Upper lobe of left lung (tissue), 6 donors: ENCODE measurements around the gene COL6A3. TPM values are rescaled to one million over a fixed set of nuclear protein-coding genes. Genes with fewer than 3 reads are reported as not detected.

Source experiments
- ATAC-seq, 2 donors: fragments of 200-7000 bp; cut with Tn5 transposase; one replicate each; pipeline ENCODE4 v1.9.1; 2022; ENCODE audit warnings: mild to moderate bottlenecking in 2 of 2, moderate library complexity in 2 of 2; ENCODE audit not compliant: low FRiP score in 2 of 2
- DNase-seq, 2 donors: peaks; one replicate each; pipeline ENCODE4 v3.0.0-alpha.2; 2019 to 2020
- H3K27ac ChIP-seq, 4 donors: fragments of 200-600 bp; sonication (generic); one replicate each; pipeline ENCODE4 v1.5.1; 2016 to 2019
- H3K27me3 ChIP-seq, 4 donors: fragments of 200-600 bp; sonication (generic); one replicate each; pipeline ENCODE4 v1.5.1; 2017 to 2019
- H3K36me3 ChIP-seq, 4 donors: fragments of 200-600 bp; sonication (generic); one replicate each; pipeline ENCODE4 v1.5.1; 2016 to 2019
- H3K4me1 ChIP-seq, 4 donors: fragments of 200-600 bp; sonication (generic); one replicate each; pipeline ENCODE4 v1.5.1; 2018 to 2019
- H3K4me3 ChIP-seq, 4 donors: fragments of 200-600 bp; sonication (generic); one replicate each; pipeline ENCODE4 v1.5.1; 2017 to 2019; ENCODE audit warnings: mild to moderate bottlenecking in 2 of 4, moderate library complexity in 1 of 4
- H3K9me3 ChIP-seq, 4 donors: fragments of 200-600 bp; sonication (generic); one replicate each; pipeline ENCODE4 v1.5.1; 2018 to 2019
- EP300 ChIP-seq, 4 donors: sonication (generic); formaldehyde crosslinking; IDR thresholded peaks; one replicate each; pipeline ENCODE4 v1.5.1; 2017; ENCODE audit warnings: antibody characterized with exemption in 4 of 4, control low read depth in 2 of 4
- POLR2A ChIP-seq, 4 donors: fragments of 450-650 bp; IDR thresholded peaks; one replicate each; pipeline ENCODE4 v1.5.1; 2016 to 2017; ENCODE audit warnings: antibody characterized with exemption in 4 of 4, mild to moderate bottlenecking in 2 of 4
- POLR2AphosphoS5 ChIP-seq, 2 donors: sonication (generic); formaldehyde crosslinking; IDR thresholded peaks; one replicate each; pipeline ENCODE4 v1.5.1; 2017; ENCODE audit warnings: antibody characterized with exemption in 2 of 2
- WGBS, 2 donors: methylation state at CpG; one replicate each; pipeline ENCODE4 v1.1.5; 2017 to 2018; 5-methylcytosine and 5-hydroxymethylcytosine counted together
- total RNA-seq, 6 donors: library from RNA; depleted of rRNA in 4 of 6; stranded (reverse); fragments of >200 nt in 4 of 6; gene quantifications; one replicate each; pipeline versions ENCODE4 v1.1.0 to v1.2.1, GENCODE V29; 2016 to 2021
- TF ChIP-seq, protein P1 (sequence below), 6 experiments: fragments of 450-650 bp in 4 of 6; fragments of 200-600 bp in 2 of 6; sonication (generic) in 2 of 6; IDR thresholded peaks; one replicate each; pipeline ENCODE4 v1.5.1; 2016 to 2019; ENCODE audit warnings: antibody characterized with exemption in 6 of 6
- donor health status: DM: no; HTN: no; CAD: no; lungs with moderate emphysema.
- donor health status: DM: no; HTN: yes; CAD: no; lungs with severe emphysema.

The COL6A3 gene
- total RNA-seq, 6 donors from 2014 or later: 34.4 to 199 (median 71.9) TPM

DNA sequence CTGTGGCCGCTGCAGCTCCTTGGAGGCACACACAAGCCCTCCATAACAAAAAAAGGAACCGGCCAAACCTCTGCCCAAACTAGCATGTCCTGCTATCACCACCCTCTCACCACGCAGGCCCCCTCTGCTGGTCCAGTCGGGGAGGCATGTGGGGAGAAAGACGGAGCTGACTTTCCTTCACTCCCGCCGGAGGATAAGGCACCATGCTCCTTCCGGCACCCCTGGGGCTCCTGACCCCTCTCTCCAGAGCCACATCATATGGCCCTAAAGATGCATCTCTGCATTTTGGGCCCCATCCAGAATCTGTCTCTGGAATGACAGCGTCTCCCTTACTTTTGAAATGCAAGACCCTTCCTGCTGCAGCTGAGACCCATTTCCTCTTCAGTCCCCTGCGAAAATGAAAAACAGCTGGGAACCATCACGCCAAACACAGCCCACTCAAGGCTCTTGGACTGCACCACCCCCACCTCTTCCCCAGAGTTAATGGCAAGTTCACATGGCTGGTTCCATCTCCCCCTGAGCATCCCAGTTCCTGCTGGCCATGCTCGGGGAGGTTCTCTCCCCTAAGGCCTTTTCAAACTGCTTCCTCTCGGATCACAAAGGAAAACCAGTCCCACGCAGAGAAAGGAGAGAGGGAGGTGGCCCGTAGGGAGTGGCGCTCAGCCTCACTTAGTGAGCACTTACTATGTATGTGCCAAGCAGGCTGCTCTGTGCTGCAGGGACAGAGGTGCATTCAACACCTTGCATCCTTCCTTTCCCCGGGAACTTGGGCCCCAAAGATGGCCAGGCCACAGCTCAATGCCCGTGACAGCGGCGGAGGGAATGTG lies 37.9 kb upstream of the COL6A3 start:
- TF ChIP-seq, protein P1, sequence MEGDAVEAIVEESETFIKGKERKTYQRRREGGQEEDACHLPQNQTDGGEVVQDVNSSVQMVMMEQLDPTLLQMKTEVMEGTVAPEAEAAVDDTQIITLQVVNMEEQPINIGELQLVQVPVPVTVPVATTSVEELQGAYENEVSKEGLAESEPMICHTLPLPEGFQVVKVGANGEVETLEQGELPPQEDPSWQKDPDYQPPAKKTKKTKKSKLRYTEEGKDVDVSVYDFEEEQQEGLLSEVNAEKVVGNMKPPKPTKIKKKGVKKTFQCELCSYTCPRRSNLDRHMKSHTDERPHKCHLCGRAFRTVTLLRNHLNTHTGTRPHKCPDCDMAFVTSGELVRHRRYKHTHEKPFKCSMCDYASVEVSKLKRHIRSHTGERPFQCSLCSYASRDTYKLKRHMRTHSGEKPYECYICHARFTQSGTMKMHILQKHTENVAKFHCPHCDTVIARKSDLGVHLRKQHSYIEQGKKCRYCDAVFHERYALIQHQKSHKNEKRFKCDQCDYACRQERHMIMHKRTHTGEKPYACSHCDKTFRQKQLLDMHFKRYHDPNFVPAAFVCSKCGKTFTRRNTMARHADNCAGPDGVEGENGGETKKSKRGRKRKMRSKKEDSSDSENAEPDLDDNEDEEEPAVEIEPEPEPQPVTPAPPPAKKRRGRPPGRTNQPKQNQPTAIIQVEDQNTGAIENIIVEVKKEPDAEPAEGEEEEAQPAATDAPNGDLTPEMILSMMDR (IDR thresholded peaks at IDR 0.05): peak in 2 of 6 experiments; percentile 5 to 9
- TF ChIP-seq EP300 (IDR thresholded peaks at IDR 0.05): no peak
- 66 to 70% methylated on average over 20 of the region's 20 CpGs for WGBS, 2 donors
- ATAC-seq (no peak), DNase-seq (no peak)
- Histone ChIP-seq H3K36me3 (no peaks in the 10 kb centered on the region), H3K27ac (peak overlapping the region in 1 of 4 donors; percentile 25), H3K27me3 (no peaks in the 10 kb centered on the region), H3K9me3 (no peaks in the 10 kb centered on the region), H3K4me3 (no peak overlapping the region), H3K4me1 (peaks cover 19 to 32% (median 20%) of the 10 kb centered on the region in 4 donors)

DNA sequence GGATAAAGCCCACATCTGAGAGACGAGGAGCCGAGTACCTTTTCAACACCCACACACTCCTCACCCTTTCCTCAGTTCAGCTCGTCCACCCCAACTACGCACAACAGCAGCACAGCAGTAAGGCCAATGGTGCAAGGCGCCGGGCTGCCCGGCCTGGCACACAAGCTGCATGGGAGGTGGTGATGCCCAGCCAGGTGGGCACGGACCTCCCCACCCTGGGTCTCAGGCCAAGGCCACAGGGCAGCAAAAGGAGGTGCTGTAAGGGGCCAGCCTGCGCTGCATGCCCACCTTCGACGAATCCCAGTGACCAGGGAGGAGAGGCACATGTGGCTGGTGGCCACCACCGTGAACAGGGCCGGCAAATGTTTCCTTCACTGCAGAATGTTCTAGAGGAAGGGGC lies 36.6 kb upstream of the COL6A3 start:
- H3K36me3 ChIP-seq: no peaks in the 10 kb centered on the region
- peak overlapping the region in 1 of 4 donors; percentile 37 for H3K27ac ChIP-seq
- H3K4me3 ChIP-seq: no peak overlapping the region
- H3K4me1 ChIP-seq: peaks cover 19 to 32% (median 20%) of the 10 kb centered on the region in 4 donors
- DNase-seq (peak in 1 of 2 donors; percentile 67), ATAC-seq (no peak)
- H3K27me3 ChIP-seq: no peaks in the 10 kb centered on the region
- WGBS, 2 donors: 92% methylated on average over 11 to 13 of the region's 13 CpGs
- no peaks in the 10 kb centered on the region for H3K9me3 ChIP-seq
- no peak for TF ChIP-seq POLR2AphosphoS5 (IDR thresholded peaks at IDR 0.05)
- TF ChIP-seq, protein P1 (IDR thresholded peaks at IDR 0.05): no peak
- no peak for TF ChIP-seq EP300 (IDR thresholded peaks at IDR 0.05)
- TF ChIP-seq POLR2A (IDR thresholded peaks at IDR 0.05): no peak

DNA sequence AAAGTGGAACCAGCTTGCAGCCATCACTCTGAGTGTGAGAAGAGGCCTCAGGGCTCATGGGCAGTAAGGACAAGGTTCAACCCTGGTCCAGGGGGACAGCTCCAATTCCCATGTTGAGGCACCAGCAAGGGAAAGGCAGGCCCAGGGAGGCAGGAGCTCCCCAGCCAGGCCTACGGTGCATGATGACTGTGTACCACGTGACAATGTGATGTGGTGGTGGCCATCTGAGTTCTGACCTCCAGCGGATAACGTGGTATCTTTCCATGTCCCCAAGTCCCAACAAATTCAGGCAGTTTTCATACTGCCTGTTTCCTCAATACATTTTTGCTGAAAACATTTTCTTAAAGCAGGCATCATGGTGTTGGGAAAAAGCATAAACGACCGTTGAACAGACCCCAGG lies 36.1 kb upstream of the COL6A3 start:
- H3K36me3 ChIP-seq: no peaks in the 10 kb centered on the region
- WGBS, 2 donors: 93 to 94% methylated on average over 4 to 6 of the region's 6 CpGs
- no peaks in the 10 kb centered on the region for H3K27me3 ChIP-seq
- no peaks in the 10 kb centered on the region for H3K9me3 ChIP-seq
- ATAC-seq: no peak
- peaks cover 19 to 32% (median 20%) of the 10 kb centered on the region in 4 donors for H3K4me1 ChIP-seq
- TF ChIP-seq POLR2AphosphoS5 (IDR thresholded peaks at IDR 0.05) (no peak), POLR2A (IDR thresholded peaks at IDR 0.05) (no peak), EP300 (IDR thresholded peaks at IDR 0.05) (no peak)
- TF ChIP-seq, protein P1 (IDR thresholded peaks at IDR 0.05): no peak
- no peak overlapping the region for H3K4me3 ChIP-seq
- peak overlapping the region; percentile 4 to 71 (median 60) for H3K27ac ChIP-seq
- DNase-seq: no peak

DNA sequence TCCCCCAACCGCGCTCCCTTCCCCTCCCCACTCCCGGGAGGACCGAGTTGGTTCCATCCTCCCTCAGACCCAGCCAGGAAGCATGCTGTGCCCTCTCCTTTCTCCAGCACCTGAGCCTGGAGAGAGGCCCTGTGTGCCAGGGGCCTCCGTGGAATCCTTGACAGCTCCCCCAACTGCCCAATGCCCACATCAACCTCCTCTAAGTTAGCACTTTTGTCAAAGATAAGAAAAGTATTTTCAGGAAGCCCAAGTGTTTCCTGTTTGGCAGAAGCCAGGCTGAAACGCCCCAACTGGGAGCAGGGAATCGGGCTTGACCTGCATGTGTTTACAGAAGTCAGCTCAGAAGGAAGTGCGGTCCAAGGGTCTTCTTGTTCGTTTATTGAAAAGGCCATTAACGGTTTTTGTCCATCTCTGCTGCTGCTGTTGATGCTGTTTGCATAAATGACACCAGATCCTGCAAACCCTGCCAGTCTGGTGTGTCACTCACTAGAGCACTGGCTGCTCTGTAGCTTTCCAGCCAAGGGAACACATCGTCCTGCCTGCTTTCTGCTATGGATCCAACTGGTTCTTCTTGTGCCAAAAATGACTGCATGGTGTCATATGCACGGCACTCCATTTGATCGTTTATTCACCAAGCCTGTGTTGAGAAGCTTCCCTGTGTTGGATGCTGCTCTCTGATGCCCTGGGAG lies 35.4 kb upstream of the COL6A3 start:
- Histone ChIP-seq H3K27ac (peak overlapping the region; percentile 41 to 71 (median 66)), H3K27me3 (no peaks in the 10 kb centered on the region), H3K4me3 (no peak overlapping the region), H3K9me3 (no peaks in the 10 kb centered on the region), H3K4me1 (peaks cover 19 to 32% (median 20%) of the 10 kb centered on the region in 4 donors), H3K36me3 (no peaks in the 10 kb centered on the region)
- DNase-seq (peak in 1 of 2 donors; percentile 57), ATAC-seq (peak; percentile 52 to 83)
- TF ChIP-seq EP300 (IDR thresholded peaks at IDR 0.05) (peak in 1 of 4 donors; percentile 31), POLR2AphosphoS5 (IDR thresholded peaks at IDR 0.05) (peak in 1 of 2 donors; percentile 43), POLR2A (IDR thresholded peaks at IDR 0.05) (no peak)
- TF ChIP-seq, protein P1 (IDR thresholded peaks at IDR 0.05): no peak
- WGBS, 2 donors: 11 to 16% methylated on average over 11 to 13 of the region's 13 CpGs
